Keratinocyte (primary cell): Measurements from ENCODE around the gene SMARCA5. TPM values are rescaled to one million over a fixed set of nuclear protein-coding genes. Genes with fewer than 3 reads are reported as not detected.

Source experiments
- DNase-seq: peaks from one replicate; pipeline ENCODE4 v3.0.0-alpha.2; 2011; ENCODE audit warnings: low read depth, missing footprints, low spot score
- FAIRE-seq: peaks from 2 replicates; lab custom pipeline; 2011; peaks lifted over from hg19 to GRCh38; lab: Jason Lieb, UNC
- H2AFZ ChIP-seq: 2 replicates; pipeline ENCODE4 v1.6.0; 2012; ENCODE audit warnings: low read length, control low read depth, inconsistent platforms; ENCODE audit not compliant: control insufficient read depth
- H3K27ac ChIP-seq: 2 replicates; pipeline ENCODE4 v1.5.1; 2011; ENCODE audit warnings: low read length; ENCODE audit not compliant: control insufficient read depth, insufficient read depth
- H3K27me3 ChIP-seq: 3 replicates; pipeline ENCODE4 v1.6.0; 2011; ENCODE audit warnings: low read length; ENCODE audit not compliant: control insufficient read depth, insufficient read depth; ENCODE audit errors: extremely low read depth
- H3K36me3 ChIP-seq, 2 experiments: 2 replicates in 1 of 2; 3 replicates in 1 of 2; pipeline ENCODE4 v1.5.1; 2011; ENCODE audit warnings: low read length in 2 of 2, mild to moderate bottlenecking in 1 of 2; ENCODE audit not compliant: control insufficient read depth in 2 of 2, insufficient read depth in 2 of 2; ENCODE audit errors: extremely low read depth in 1 of 2
- H3K4me1 ChIP-seq: 3 replicates; pipeline ENCODE4 v1.5.1; 2011; ENCODE audit warnings: low read length; ENCODE audit not compliant: control insufficient read depth, insufficient read depth; ENCODE audit errors: extremely low read depth
- H3K4me2 ChIP-seq: 3 replicates; pipeline ENCODE4 v1.6.0; 2011; ENCODE audit warnings: low read depth, low read length; ENCODE audit not compliant: control insufficient read depth, insufficient read depth; ENCODE audit errors: extremely low read depth
- H3K4me3 ChIP-seq, 3 experiments: fragments of 200-600 bp in 1 of 3; sonication (generic) in 1 of 3; 2 replicates in 2 of 3; 3 replicates in 1 of 3; pipeline ENCODE4 v1.5.1; 2011 to 2016; ENCODE audit warnings: low read length in 3 of 3, mild to moderate bottlenecking in 3 of 3, control low read depth in 2 of 3, inconsistent platforms in 1 of 3, low read depth in 1 of 3, mixed read lengths in 1 of 3, mixed run types in 1 of 3, moderate library complexity in 1 of 3; ENCODE audit not compliant: control insufficient read depth in 2 of 3, insufficient read depth in 2 of 3; ENCODE audit errors: extremely low read depth in 1 of 3
- H3K79me2 ChIP-seq: 2 replicates; pipeline ENCODE4 v1.6.0; 2012; ENCODE audit warnings: low read length; ENCODE audit not compliant: control insufficient read depth, insufficient read depth
- H3K9ac ChIP-seq: 3 replicates; pipeline ENCODE4 v1.6.0; 2011; ENCODE audit warnings: low read length; ENCODE audit not compliant: control insufficient read depth, insufficient read depth; ENCODE audit errors: extremely low read depth
- H3K9me1 ChIP-seq: 3 replicates; pipeline ENCODE4 v1.6.0; 2011; ENCODE audit warnings: low read length; ENCODE audit not compliant: control insufficient read depth, insufficient read depth; ENCODE audit errors: extremely low read depth
- H3K9me3 ChIP-seq: 2 replicates; pipeline ENCODE4 v1.5.1; 2012; ENCODE audit warnings: low read depth, low read length; ENCODE audit not compliant: control insufficient read depth
- H4K20me1 ChIP-seq: 3 replicates; pipeline ENCODE4 v1.6.0; 2011; ENCODE audit warnings: low read length; ENCODE audit not compliant: control insufficient read depth, insufficient read depth; ENCODE audit errors: extremely low read depth
- CTCF ChIP-seq, 3 experiments: IDR thresholded peaks in 1 of 3; conservative IDR thresholded peaks in 1 of 3; optimal IDR thresholded peaks in 1 of 3; 2 replicates in 2 of 3; 3 replicates in 1 of 3; pipeline versions ENCODE3 to v1.5.1; 2011; ENCODE audit warnings: low read length in 3 of 3, mild to moderate bottlenecking in 3 of 3, moderate library complexity in 2 of 3, control low read depth in 1 of 3, inconsistent platforms in 1 of 3; ENCODE audit not compliant: insufficient read depth in 2 of 3; ENCODE audit errors: extremely low read depth in 1 of 3
- EZH2 ChIP-seq: IDR thresholded peaks from one replicate; pipeline ENCODE4 v1.6.1; 2012; ENCODE audit warnings: inconsistent platforms, mild to moderate bottlenecking, low read length, moderate library complexity
- dilution Hi-C: fragments of 300-500 bp; cut with MboI; formaldehyde crosslinking; loops from one replicate; pipeline ENCODE4 v1.7.0; 2020; ENCODE audit warnings: low sequenced_read_pairs; ENCODE audit not compliant: extremely low pct_ligation_motif_present
- polyA plus RNA-seq, 5 experiments: library from polyadenylated mRNA; depleted of rRNA in 3 of 5; stranded (reverse) in 3 of 5; stranded (forward) in 1 of 5; unstranded in 1 of 5; fragments of >200 nt; gene quantifications; 1 replicate in 1 of 5; 2 replicates in 3 of 5; 3 replicates in 1 of 5; pipeline versions ENCODE4 v1.2.1 to v1.2.3, GENCODE V29; 2011 to 2012; ENCODE audit warnings: missing spikeins in 2 of 5, low read depth in 1 of 5, low replicate concordance in 1 of 5

The SMARCA5 gene
- polyA plus RNA-seq, 1 donor (not counting 4 experiments of a cell fraction or from before 2014, with no cell fraction given), result 24.7 TPM

DNA sequence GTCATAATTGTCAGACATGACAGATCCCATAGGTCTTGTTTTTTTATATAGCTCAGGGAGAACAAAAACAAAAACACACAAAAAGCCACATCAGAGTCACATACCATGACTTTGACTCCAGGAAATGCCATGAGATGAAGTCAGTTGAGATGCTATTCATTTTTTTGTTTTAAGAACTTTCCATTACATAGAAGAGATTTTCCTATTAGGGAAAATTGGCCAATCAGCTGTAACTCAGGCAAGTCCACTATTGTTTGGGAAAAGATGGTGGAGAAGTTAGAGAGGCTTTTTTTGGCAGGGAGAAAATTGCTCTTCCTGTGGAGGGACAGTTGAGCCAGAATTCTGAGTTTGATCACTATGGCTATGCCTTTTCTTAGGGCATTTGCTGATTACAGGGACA is 72.6 kb downstream of the SMARCA5 start:
- no peaks in the 10 kb centered on the region for H3K9me1 ChIP-seq
- H3K79me2 ChIP-seq, result no peaks in the 10 kb centered on the region
- H4K20me1 ChIP-seq, result no peaks in the 10 kb centered on the region
- dilution Hi-C loops, result no loop called here
- no peaks in the 10 kb centered on the region for H3K4me1 ChIP-seq
- H3K9me3 ChIP-seq, result no peaks in the 10 kb centered on the region
- H3K9ac ChIP-seq, result no peak overlapping the region
- no peak overlapping the region for H3K4me2 ChIP-seq
- H3K27me3 ChIP-seq, result no peaks in the 10 kb centered on the region
- no peak for TF ChIP-seq EZH2
- no peak for TF ChIP-seq CTCF (optimal IDR thresholded peaks at IDR 0.05 in 1 of 3, IDR thresholded peaks at IDR 0.05 in 1 of 3, conservative IDR thresholded peaks at IDR 0.05 in 1 of 3; ENCODE audit: extremely low read depth in 1 of 3, insufficient read depth in 2 of 3, low read length in 3 of 3)
- no peaks in the 10 kb centered on the region for H3K36me3 ChIP-seq
- H3K4me3 ChIP-seq, result no peak overlapping the region
- no peak overlapping the region for H2AFZ ChIP-seq
- no peak overlapping the region for H3K27ac ChIP-seq
- DNase-seq, result no peak
- FAIRE-seq, result no peak

- no peak for FAIRE-seq
- no peak for DNase-seq
Observed at GRCh38 chr4:143587703-143588102, 74.2 kb downstream of the SMARCA5 start.

More at GRCh38 chr4:143587703-143588102, 74.2 kb downstream of the SMARCA5 start:
- Histone ChIP-seq H3K4me1 (no peaks in the 10 kb centered on the region), H3K27ac (no peak overlapping the region), H3K36me3 (no peaks in the 10 kb centered on the region), H3K9ac (no peak overlapping the region), H3K9me3 (no peaks in the 10 kb centered on the region), H3K9me1 (no peaks in the 10 kb centered on the region), H3K4me2 (no peak overlapping the region), H3K4me3 (no peak overlapping the region), H4K20me1 (no peaks in the 10 kb centered on the region), H3K27me3 (no peaks in the 10 kb centered on the region), H2AFZ (no peak overlapping the region), H3K79me2 (no peaks in the 10 kb centered on the region)
- dilution Hi-C loops, result no loop called here
- TF ChIP-seq CTCF (optimal IDR thresholded peaks at IDR 0.05 in 1 of 3, IDR thresholded peaks at IDR 0.05 in 1 of 3, conservative IDR thresholded peaks at IDR 0.05 in 1 of 3; ENCODE audit: extremely low read depth in 1 of 3, insufficient read depth in 2 of 3, low read length in 3 of 3) (peak in 2 of 3 experiments; percentile 14 to 31), EZH2 (no peak)
